ENCODE measurements around the gene MYO18B.
"Not testable (repeated sequence)": the region's sequence is repeated elsewhere in the genome, so short reads cannot be mapped to it uniquely, and the experiment has no call there.

MYO18B gene

DNA sequence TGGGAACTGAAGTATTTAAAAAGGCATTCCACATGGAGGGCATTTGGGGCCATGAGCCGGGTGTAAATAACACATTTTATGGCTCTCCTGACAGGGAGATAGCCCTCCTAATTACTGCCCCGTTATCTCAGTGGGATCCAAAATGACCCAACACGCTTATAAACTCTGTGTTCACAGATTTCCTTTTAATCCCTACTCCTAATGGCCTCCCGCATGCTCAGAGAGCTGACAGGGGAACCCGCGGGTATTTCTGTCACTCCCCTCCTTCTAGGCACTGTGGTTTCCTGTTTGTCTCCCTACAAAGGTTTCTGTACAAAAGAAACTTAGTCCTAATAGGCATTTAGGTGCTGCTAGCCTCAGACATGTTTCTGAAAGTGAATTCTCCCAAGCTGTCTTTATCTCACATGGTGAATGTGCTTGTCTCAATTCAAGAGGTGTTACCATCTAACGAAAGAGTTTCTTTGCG is 224.5 kb downstream of the MYO18B start:
- H3K4me3 Mint-ChIP-seq, result no peak overlapping the region
- no peaks in the 10 kb centered on the region for H3K36me3 Mint-ChIP-seq (ENCODE audit: low read depth)
- H3K27me3 Mint-ChIP-seq, result peaks cover 20% of the 10 kb centered on the region
- peaks cover 5% of the 10 kb centered on the region for H3K4me1 Mint-ChIP-seq (ENCODE audit: low read depth)
- no peaks in the 10 kb centered on the region for H3K9me3 Mint-ChIP-seq
- H3K27ac Mint-ChIP-seq, result no peak overlapping the region
- DNase-seq, result no peak

- no peaks in the 10 kb centered on the region for H3K36me3 Mint-ChIP-seq (ENCODE audit: low read depth)
- H3K27ac Mint-ChIP-seq, result no peak overlapping the region
- no peaks in the 10 kb centered on the region for H3K9me3 Mint-ChIP-seq
- H3K4me3 Mint-ChIP-seq, result no peak overlapping the region
- H3K4me1 Mint-ChIP-seq (ENCODE audit: low read depth), result peaks cover 5% of the 10 kb centered on the region
- H3K27me3 Mint-ChIP-seq, result peaks cover 23% of the 10 kb centered on the region
- no peak for DNase-seq
Observed at GRCh38 chr22:25969286-25969685, 227.3 kb downstream of the MYO18B start.

DNA sequence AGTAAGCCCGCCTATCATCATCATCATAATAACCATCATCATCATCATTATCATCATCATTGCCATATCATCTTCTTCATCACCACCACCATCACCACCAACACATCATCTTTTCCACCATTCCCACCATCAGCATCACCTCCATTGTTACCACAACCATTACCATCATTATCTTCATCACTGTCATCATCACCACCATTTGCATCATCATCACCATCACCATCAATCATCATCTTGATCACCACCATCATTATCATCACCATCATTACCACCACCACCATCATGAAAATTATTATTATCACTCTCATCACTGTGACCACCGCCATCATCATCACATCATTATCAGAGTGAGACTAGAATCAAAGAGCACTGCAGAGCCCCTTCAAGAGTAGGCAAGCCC is 227.9 kb downstream of the MYO18B start:
- Mint-ChIP-seq H3K27ac (no peak overlapping the region), H3K4me1 (ENCODE audit: low read depth) (peaks cover 5% of the 10 kb centered on the region), H3K36me3 (ENCODE audit: low read depth) (no peaks in the 10 kb centered on the region), H3K9me3 (no peaks in the 10 kb centered on the region), H3K27me3 (peaks cover 21% of the 10 kb centered on the region), H3K4me3 (no peak overlapping the region)
- DNase-seq, result no peak

DNA sequence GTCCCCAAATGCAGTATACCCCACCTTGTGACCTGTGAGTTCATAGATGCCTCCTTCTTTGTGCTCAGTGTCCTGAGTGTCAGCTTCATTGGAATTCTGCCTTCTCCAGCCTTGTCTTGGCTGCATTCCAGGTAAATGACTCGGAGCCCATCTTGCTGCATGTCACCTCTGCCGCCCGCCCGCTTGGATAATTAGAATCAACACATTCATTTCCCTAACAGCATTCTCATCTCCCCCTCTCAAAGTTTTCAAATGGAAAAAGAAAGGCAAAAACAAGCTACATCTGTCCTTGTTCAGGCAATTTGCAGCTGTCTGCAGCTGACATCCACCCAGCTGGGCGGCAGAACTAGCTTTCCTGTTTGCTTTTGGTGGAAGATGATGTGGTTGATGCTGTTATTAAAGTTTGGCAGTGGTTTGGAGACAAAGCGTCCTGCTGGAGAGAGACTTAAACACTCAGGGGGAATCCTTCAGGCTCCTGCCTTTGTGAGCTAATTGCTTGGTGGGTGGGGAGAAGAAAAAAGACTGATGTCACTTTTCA is 228.5 kb downstream of the MYO18B start:
- Mint-ChIP-seq H3K9me3 (no peaks in the 10 kb centered on the region), H3K36me3 (ENCODE audit: low read depth) (no peaks in the 10 kb centered on the region), H3K4me3 (no peak overlapping the region), H3K27ac (no peak overlapping the region), H3K4me1 (ENCODE audit: low read depth) (peaks cover 5% of the 10 kb centered on the region), H3K27me3 (peaks cover 17% of the 10 kb centered on the region)
- DNase-seq, result no peak

GRCh38 chr22:25970999-25971811 is 229.2 kb downstream of the MYO18B start:
- H3K4me1 Mint-ChIP-seq (ENCODE audit: low read depth), result peaks cover 4% of the 10 kb centered on the region
- H3K27ac Mint-ChIP-seq, result no peak overlapping the region
- H3K36me3 Mint-ChIP-seq (ENCODE audit: low read depth), result no peaks in the 10 kb centered on the region
- no peaks in the 10 kb centered on the region for H3K9me3 Mint-ChIP-seq
- H3K27me3 Mint-ChIP-seq, result peaks cover 15% of the 10 kb centered on the region
- no peak overlapping the region for H3K4me3 Mint-ChIP-seq
- DNase-seq, result no peak

GRCh38 chr22:25972397-25972796 is 230.4 kb downstream of the MYO18B start:
- Mint-ChIP-seq H3K27ac (no peak overlapping the region), H3K9me3 (no peaks in the 10 kb centered on the region), H3K4me3 (no peak overlapping the region), H3K27me3 (peaks cover 11% of the 10 kb centered on the region), H3K4me1 (ENCODE audit: low read depth) (no peaks in the 10 kb centered on the region), H3K36me3 (ENCODE audit: low read depth) (no peaks in the 10 kb centered on the region)
- DNase-seq, result no peak

DNA sequence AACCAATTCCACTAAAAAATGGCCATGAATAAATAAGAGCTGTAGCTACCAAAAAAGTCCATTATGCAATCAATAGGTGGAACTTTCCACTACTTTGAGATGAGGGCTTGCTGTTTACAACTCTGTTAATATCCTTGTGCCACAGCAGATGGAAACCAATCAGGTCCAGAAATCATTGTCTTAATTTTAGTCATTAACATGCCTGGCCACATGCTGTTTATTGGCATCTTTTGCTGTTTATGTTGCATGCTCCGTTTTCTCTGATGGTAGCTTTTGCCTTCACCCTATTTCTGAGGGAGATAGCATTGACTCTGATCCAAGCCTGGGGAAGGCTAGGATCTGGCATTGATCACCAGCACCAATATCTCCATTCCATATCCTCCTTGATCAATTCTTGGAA is 234.4 kb downstream of the MYO18B start:
- Mint-ChIP-seq H3K36me3 (ENCODE audit: low read depth) (no peaks in the 10 kb centered on the region), H3K27ac (no peak overlapping the region), H3K27me3 (peaks cover 18% of the 10 kb centered on the region)

GRCh38 chr22:25979968-25980367 is 238.0 kb downstream of the MYO18B start:
- DNase-seq, result no peak
- Mint-ChIP-seq H3K9me3 (no peaks in the 10 kb centered on the region), H3K27ac (no peak overlapping the region), H3K36me3 (ENCODE audit: low read depth) (no peaks in the 10 kb centered on the region), H3K4me3 (no peak overlapping the region), H3K27me3 (peaks cover 16% of the 10 kb centered on the region), H3K4me1 (ENCODE audit: low read depth) (no peaks in the 10 kb centered on the region)

More for the DNA sequence above, 234.4 kb downstream of the MYO18B start:
- DNase-seq, result no peak
- Mint-ChIP-seq H3K4me1 (ENCODE audit: low read depth) (no peaks in the 10 kb centered on the region), H3K4me3 (no peak overlapping the region), H3K9me3 (no peaks in the 10 kb centered on the region)

DNA sequence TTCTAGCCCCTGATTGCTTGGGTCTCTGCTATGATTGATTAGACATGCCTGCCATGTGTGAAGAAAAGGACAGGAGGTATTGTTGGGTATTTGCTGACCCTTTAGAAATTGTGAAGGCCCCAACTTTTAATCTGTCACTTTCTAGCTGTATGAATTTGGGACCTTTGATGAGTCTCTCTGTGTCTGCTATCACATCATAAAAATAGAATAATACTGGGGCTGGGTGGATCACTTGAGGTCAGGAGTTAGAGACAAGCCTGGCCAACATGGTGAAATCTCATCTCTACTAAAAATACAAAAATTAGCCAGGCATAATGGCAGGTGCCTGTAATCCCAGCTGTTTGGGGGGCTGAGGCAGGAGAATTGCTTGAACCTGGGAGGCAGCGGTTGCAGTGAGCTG is 242.9 kb downstream of the MYO18B start:
- H3K4me3 Mint-ChIP-seq; H3K9me3 Mint-ChIP-seq; H3K27me3 Mint-ChIP-seq; H3K36me3 Mint-ChIP-seq (ENCODE audit: low read depth); DNase-seq; H3K27ac Mint-ChIP-seq; H3K4me1 Mint-ChIP-seq (ENCODE audit: low read depth): not testable (repeated sequence)

DNA sequence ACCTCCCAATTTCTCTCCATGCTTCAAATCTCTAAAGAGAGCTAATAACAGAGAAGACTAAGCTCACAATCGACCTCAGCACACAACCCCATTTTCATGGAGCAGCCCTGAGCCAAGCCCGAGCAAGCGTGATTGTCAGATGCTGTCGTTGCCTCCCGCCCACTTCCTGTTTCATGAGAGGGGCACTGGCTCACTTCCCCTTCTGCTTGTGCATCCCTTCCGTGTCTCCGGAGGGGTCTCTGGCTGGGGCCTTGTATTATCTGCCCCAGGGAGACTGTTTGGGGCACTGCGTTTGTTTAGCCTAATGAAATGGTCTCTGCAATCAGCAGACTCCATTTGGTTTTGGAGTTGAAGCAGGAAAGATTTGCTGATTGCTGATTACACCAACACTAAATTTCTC is 246.0 kb downstream of the MYO18B start:
- H3K27me3 Mint-ChIP-seq, result peaks cover 3% of the 10 kb centered on the region
- no peak overlapping the region for H3K4me3 Mint-ChIP-seq
- no peaks in the 10 kb centered on the region for H3K4me1 Mint-ChIP-seq (ENCODE audit: low read depth)
- no peaks in the 10 kb centered on the region for H3K9me3 Mint-ChIP-seq
- no peak overlapping the region for H3K27ac Mint-ChIP-seq
- DNase-seq, result no peak
- H3K36me3 Mint-ChIP-seq (ENCODE audit: low read depth), result no peaks in the 10 kb centered on the region

- Mint-ChIP-seq H3K27ac (no peak overlapping the region), H3K4me3 (no peak overlapping the region), H3K27me3 (no peaks in the 10 kb centered on the region), H3K36me3 (ENCODE audit: low read depth) (no peaks in the 10 kb centered on the region), H3K9me3 (no peaks in the 10 kb centered on the region), H3K4me1 (ENCODE audit: low read depth) (no peaks in the 10 kb centered on the region)
- no peak for DNase-seq
Observed at GRCh38 chr22:25990940-25991339, 249.0 kb downstream of the MYO18B start.

GRCh38 chr22:25992331-25992730 is 250.3 kb downstream of the MYO18B start:
- no peaks in the 10 kb centered on the region for H3K9me3 Mint-ChIP-seq
- H3K36me3 Mint-ChIP-seq (ENCODE audit: low read depth), result no peaks in the 10 kb centered on the region
- H3K27ac Mint-ChIP-seq, result no peak overlapping the region
- no peak overlapping the region for H3K4me3 Mint-ChIP-seq
- DNase-seq, result no peak
- no peaks in the 10 kb centered on the region for H3K4me1 Mint-ChIP-seq (ENCODE audit: low read depth)
- H3K27me3 Mint-ChIP-seq, result no peaks in the 10 kb centered on the region

DNA sequence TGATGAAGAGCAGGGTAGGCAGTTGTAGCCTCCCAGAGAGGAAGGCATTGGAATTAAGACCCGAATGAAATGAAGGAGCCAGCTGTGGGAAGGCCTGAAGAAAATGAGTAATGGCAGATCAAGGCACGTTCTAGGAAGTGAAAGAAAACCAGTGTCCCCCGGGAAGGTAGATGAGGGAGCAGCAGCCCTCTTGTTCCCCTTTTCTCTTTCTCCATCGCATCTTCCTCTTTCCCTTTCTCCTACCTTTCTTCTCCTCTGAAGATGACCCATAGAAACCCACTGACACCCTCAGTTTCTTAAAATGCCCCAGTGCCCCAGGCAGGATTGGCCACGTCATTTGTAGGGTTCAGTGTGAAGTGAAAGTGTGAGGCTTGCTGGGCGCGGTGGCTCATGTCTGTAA is 254.7 kb downstream of the MYO18B start:
- H3K4me3 Mint-ChIP-seq, result no peak overlapping the region
- no peaks in the 10 kb centered on the region for H3K36me3 Mint-ChIP-seq (ENCODE audit: low read depth)
- no peaks in the 10 kb centered on the region for H3K9me3 Mint-ChIP-seq
- no peak for DNase-seq
- H3K27me3 Mint-ChIP-seq, result no peaks in the 10 kb centered on the region
- no peak overlapping the region for H3K27ac Mint-ChIP-seq
- H3K4me1 Mint-ChIP-seq (ENCODE audit: low read depth), result no peaks in the 10 kb centered on the region

- Mint-ChIP-seq H3K4me1 (ENCODE audit: low read depth) (no peaks in the 10 kb centered on the region), H3K27me3 (no peaks in the 10 kb centered on the region), H3K9me3 (no peaks in the 10 kb centered on the region), H3K4me3 (no peak overlapping the region), H3K36me3 (ENCODE audit: low read depth) (no peaks in the 10 kb centered on the region), H3K27ac (no peak overlapping the region)
- no peak for DNase-seq
Observed at GRCh38 chr22:25997886-25998775, 256.1 kb downstream of the MYO18B start.

- no peaks in the 10 kb centered on the region for H3K27me3 Mint-ChIP-seq
- no peak for DNase-seq
- no peak overlapping the region for H3K27ac Mint-ChIP-seq
- no peak overlapping the region for H3K4me3 Mint-ChIP-seq
- H3K9me3 Mint-ChIP-seq, result peaks cover 2% of the 10 kb centered on the region
- no peaks in the 10 kb centered on the region for H3K36me3 Mint-ChIP-seq (ENCODE audit: low read depth)
- no peaks in the 10 kb centered on the region for H3K4me1 Mint-ChIP-seq (ENCODE audit: low read depth)
Observed at GRCh38 chr22:26002456-26002855, 260.5 kb downstream of the MYO18B start.
